Right lobe of liver (tissue), 6 donors: ENCODE measurements around the gene EFNA5. TPM values are rescaled to one million over a fixed set of nuclear protein-coding genes. Genes with fewer than 3 reads are reported as not detected.

ENCODE experiments used
- ATAC-seq, 4 donors: fragments of 200-7000 bp; cut with Tn5 transposase; one replicate each; pipeline ENCODE4 v1.9.1; 2020; ENCODE audit warnings: mild to moderate bottlenecking in 4 of 4, moderate library complexity in 4 of 4
- DNase-seq, 3 donors: peaks; one replicate each; pipeline ENCODE4 v3.0.0-alpha.2; 2020
- H3K27ac ChIP-seq, 3 donors: fragments of 200-600 bp; one replicate each; pipeline ENCODE4 v1.8.0; 2022
- H3K27me3 ChIP-seq, 2 donors: fragments of 200-600 bp; one replicate each; pipeline ENCODE4 v1.8.0; 2022
- H3K36me3 ChIP-seq, 4 donors: fragments of 200-600 bp; sonication (generic) in 1 of 4; one replicate each; pipeline versions ENCODE4 v1.5.1 to v1.8.0; 2017 to 2022; ENCODE audit warnings: control low read depth in 1 of 4
- H3K4me1 ChIP-seq, 4 donors: fragments of 200-600 bp; sonication (generic) in 1 of 4; one replicate each; pipeline versions ENCODE4 v1.5.1 to v1.8.0; 2017 to 2022; ENCODE audit warnings: control low read depth in 1 of 4
- H3K4me3 ChIP-seq, 3 donors: fragments of 200-600 bp; one replicate each; pipeline ENCODE4 v1.8.0; 2022
- H3K9me3 ChIP-seq, 4 donors: fragments of 200-600 bp; sonication (generic) in 1 of 4; one replicate each; pipeline versions ENCODE4 v1.5.1 to v1.8.0; 2017 to 2022; ENCODE audit warnings: control low read depth in 1 of 4
- POLR2A ChIP-seq: fragments of 450-650 bp; IDR thresholded peaks from one replicate; pipeline ENCODE4 v1.6.1; 2017; ENCODE audit warnings: antibody characterized with exemption, mild to moderate bottlenecking
- WGBS: methylation state at CpG from one replicate; pipeline ENCODE4 v1.1.6; 2018; ENCODE audit warnings: low coverage, low lambda C conversion rate; ENCODE audit not compliant: insufficient coverage; ENCODE audit errors: missing lambda C conversion rate; 5-methylcytosine and 5-hydroxymethylcytosine counted together
- intact Hi-C, 2 donors: fragments of 100-400 bp; cut with DNase I; formaldehyde crosslinking; loops; one replicate each; pipeline versions ENCODE4 v1.11.2 to v1.14.1; 2022
- total RNA-seq, 6 experiments: library from RNA; depleted of rRNA in 2 of 6; stranded (reverse); fragments of >200 nt in 2 of 6; fragmentation: NEBNext Ultra II Directional in 3 of 6; extraction: Animal tissue kit (Norgen Biotek cat#: 25700) in 3 of 6; gene quantifications; one replicate each; pipeline versions ENCODE4 v1.1.0 to v1.2.4, GENCODE V29; 2016 to 2023
- TF ChIP-seq, protein P1 (sequence below), 4 donors: fragments of 200-600 bp in 3 of 4; fragments of 450-650 bp in 1 of 4; IDR thresholded peaks; one replicate each; pipeline versions ENCODE4 v1.5.1 to v1.8.0; 2016 to 2022; ENCODE audit warnings: antibody characterized with exemption in 4 of 4, mild to moderate bottlenecking in 2 of 4
- donor health status: DM: no; HTN: yes; CAD: no.
- donor health status: DM: no; HTN: no; CAD: no.
- donor health status: DM: no; HTN: no; CAD: no.
- donor health status: DM: no; HTN: yes; CAD: no.
- donor health status: DM: no; HTN: yes; CAD: no.

Gene EFNA5
- total RNA-seq, 6 experiments from 2014 or later, result 0.18 to 11.7 (median 1.4) TPM

GRCh38 chr5:107387526-107388140 lies 283.1 kb downstream of the EFNA5 start:
- ATAC-seq, result no peak
- TF ChIP-seq POLR2A, result no peak
- no peaks in the 10 kb centered on the region for H3K36me3 ChIP-seq
- no peaks in the 10 kb centered on the region for H3K4me1 ChIP-seq
- intact Hi-C loops, result no loop called here
- no peak overlapping the region for H3K4me3 ChIP-seq
- DNase-seq, result no peak
- no peak overlapping the region for H3K27ac ChIP-seq
- no peaks in the 10 kb centered on the region for H3K27me3 ChIP-seq
- WGBS, result 53% methylated on average over 6 of the region's 6 CpGs
- no peaks in the 10 kb centered on the region for H3K9me3 ChIP-seq

DNA sequence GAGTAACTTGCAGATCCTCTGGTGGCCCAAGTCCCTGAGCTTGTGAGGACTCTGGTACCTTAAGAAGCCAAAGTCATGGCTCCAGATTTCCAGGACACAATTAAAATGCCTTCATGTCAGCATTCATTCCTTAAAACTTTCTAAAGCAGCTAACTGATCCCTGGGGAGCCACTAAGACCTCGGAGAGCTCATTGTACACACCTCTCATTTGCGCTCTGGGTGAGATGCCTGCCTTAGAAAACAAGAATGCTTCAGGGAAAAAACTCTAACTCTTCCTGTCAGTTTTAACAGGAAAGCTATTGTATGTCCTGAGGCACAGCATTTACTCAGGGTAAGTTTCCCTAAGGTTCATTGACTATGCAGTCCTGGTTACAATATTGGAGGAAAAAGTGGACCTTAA lies 285.0 kb downstream of the EFNA5 start:
- WGBS, result 64% methylated on average over 2 of the region's 2 CpGs
- TF ChIP-seq POLR2A, result no peak
- TF ChIP-seq, protein P1, sequence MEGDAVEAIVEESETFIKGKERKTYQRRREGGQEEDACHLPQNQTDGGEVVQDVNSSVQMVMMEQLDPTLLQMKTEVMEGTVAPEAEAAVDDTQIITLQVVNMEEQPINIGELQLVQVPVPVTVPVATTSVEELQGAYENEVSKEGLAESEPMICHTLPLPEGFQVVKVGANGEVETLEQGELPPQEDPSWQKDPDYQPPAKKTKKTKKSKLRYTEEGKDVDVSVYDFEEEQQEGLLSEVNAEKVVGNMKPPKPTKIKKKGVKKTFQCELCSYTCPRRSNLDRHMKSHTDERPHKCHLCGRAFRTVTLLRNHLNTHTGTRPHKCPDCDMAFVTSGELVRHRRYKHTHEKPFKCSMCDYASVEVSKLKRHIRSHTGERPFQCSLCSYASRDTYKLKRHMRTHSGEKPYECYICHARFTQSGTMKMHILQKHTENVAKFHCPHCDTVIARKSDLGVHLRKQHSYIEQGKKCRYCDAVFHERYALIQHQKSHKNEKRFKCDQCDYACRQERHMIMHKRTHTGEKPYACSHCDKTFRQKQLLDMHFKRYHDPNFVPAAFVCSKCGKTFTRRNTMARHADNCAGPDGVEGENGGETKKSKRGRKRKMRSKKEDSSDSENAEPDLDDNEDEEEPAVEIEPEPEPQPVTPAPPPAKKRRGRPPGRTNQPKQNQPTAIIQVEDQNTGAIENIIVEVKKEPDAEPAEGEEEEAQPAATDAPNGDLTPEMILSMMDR (IDR thresholded peaks at IDR 0.05), result no peak
- no peak for ATAC-seq
- DNase-seq, result no peak
- Histone ChIP-seq H3K4me1 (no peaks in the 10 kb centered on the region), H3K36me3 (no peaks in the 10 kb centered on the region), H3K9me3 (no peaks in the 10 kb centered on the region), H3K27me3 (no peaks in the 10 kb centered on the region), H3K4me3 (no peak overlapping the region), H3K27ac (no peak overlapping the region)
- intact Hi-C loops, result no loop called here

DNA sequence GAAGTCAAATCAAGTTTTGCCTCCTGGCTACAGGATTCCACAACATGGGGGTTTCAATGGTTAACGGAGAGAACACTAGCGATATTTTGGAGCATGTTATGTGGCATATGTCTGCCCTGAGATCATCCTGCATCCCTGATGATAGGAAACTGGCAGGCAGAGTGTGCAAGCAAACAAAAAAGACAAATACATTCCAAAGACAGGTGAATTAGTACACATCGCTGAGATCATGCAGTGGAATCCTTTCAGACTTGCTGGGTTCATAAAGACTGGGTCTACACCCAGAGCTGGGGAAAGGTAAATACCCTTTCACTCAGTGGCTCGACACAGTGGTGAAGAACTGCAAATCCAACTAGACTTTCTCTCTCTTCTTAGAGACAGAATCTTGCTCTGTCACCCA lies 286.5 kb downstream of the EFNA5 start:
- TF ChIP-seq POLR2A, result no peak
- H3K4me1 ChIP-seq, result no peaks in the 10 kb centered on the region
- no peak overlapping the region for H3K27ac ChIP-seq
- no peaks in the 10 kb centered on the region for H3K27me3 ChIP-seq
- ATAC-seq (no peak), DNase-seq (no peak)
- no peaks in the 10 kb centered on the region for H3K36me3 ChIP-seq
- H3K9me3 ChIP-seq, result no peaks in the 10 kb centered on the region
- WGBS, result 70% methylated on average over 4 of the region's 4 CpGs
- intact Hi-C loops, result no loop called here
- H3K4me3 ChIP-seq, result no peak overlapping the region

GRCh38 chr5:107383414-107383813 lies 287.3 kb downstream of the EFNA5 start:
- Histone ChIP-seq H3K27me3 (no peaks in the 10 kb centered on the region), H3K4me3 (no peak overlapping the region), H3K27ac (no peak overlapping the region), H3K36me3 (no peaks in the 10 kb centered on the region), H3K4me1 (no peaks in the 10 kb centered on the region), H3K9me3 (no peaks in the 10 kb centered on the region)
- intact Hi-C loops, result no loop called here
- TF ChIP-seq, protein P1 (IDR thresholded peaks at IDR 0.05), result no peak
- no peak for TF ChIP-seq POLR2A
- DNase-seq, result no peak
- 58% methylated on average over 1 of the region's 1 CpG for WGBS
- ATAC-seq, result no peak

DNA sequence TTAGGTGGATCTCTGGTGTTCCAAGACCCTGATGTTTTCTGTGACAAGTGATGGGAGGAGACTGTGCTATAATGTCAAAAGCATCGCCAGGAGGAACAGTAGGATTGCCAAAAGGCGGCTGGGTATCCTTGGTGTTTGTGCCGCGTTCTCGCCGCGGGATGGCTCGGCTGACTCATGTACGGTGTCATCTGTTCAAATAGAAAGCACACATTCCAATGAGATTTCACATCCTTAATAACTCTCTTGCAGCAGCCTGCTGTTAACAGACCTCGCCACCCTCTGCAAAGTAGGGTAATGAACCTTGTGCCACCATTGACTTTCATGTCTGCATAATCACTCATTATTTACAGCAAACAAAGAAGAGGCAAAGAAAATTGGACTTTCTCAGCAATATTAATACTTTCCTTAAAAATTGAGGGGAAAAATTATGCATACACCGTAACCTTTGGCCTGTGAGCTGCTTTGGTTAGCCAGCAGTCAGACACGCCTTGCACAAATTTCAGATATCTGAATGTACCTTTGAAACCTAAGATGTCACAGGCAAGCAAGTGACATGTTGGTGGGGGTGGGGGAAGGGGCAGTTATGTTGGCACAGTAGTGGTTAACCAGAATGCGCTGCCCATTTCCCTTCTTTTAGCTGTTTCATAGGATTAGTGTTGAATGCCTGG lies 289.4 kb downstream of the EFNA5 start:
- intact Hi-C loops, result no loop called here
- Histone ChIP-seq H3K4me1 (no peaks in the 10 kb centered on the region), H3K36me3 (no peaks in the 10 kb centered on the region), H3K27me3 (no peaks in the 10 kb centered on the region), H3K27ac (no peak overlapping the region), H3K9me3 (no peaks in the 10 kb centered on the region), H3K4me3 (no peak overlapping the region)
- ATAC-seq, result no peak
- 74% methylated on average over 5 of the region's 13 CpGs for WGBS
- TF ChIP-seq, protein P1 (IDR thresholded peaks at IDR 0.05), result no peak
- TF ChIP-seq POLR2A, result no peak
- no peak for DNase-seq
